ENCODE results near the gene PPP1CC.

Gene PPP1CC

DNA sequence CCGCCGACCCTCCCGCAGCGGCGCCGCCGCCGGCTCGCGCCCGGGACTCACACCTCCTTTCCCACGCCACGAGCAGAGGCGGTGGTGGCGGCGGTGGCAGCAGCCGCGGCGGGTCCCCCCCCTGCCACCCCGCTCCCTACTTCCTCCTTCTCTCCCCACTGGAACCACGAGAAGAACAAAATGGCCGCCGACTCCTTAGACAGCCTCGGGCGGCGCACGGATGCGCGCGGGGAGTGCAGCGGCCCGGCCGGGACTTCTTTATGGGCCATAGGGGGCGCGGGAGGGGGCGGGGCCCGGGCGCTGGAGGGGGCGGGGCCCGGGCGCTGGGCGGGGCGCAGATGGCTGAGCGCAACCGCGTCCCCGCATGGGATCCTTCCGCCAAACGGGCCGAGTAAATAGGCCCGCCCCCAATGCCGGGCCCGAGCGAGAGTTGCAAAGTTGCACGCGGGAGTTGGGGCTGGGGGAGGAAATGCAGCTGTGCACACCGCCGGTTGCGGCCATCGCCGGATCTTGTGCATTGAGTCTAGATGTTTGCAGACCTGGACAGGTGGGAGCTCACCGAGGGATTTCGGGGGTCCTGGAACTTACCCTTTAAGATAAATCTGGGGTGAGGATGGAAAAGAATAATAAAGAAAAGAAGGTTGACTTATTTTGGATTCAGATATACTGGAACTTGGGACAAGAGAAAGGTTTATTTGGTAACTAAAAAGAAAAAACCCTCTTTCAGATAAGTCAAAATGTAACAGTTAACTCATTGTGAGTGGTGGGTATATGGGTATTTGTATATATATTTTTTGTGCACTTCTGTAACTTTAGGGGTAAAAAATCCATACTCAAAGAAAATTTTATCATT lies at the start of gene PPP1CC:
Gene PPP1CC (minus strand): TSS at position 174 of the 853 bp plus-strand sequence. CDS start 184 bp downstream, outside the sequence.
- Histone ChIP-seq H3K4me3 (ENCODE audit: low read depth in 1 of 2, low read length in 2 of 2) (peak within 1 kb of the TSS; percentile 92 to 95), H3K27ac (ENCODE audit: low read depth, low read length) (peak within 1 kb of the TSS; percentile 76), H3K9me3 (ENCODE audit: control insufficient read depth in 1 of 2, low read length in 2 of 2) (no peaks in the 10 kb centered on the region), H3K4me1 (ENCODE audit: control insufficient read depth in 1 of 2, insufficient read depth in 2 of 2, low read length in 2 of 2) (peaks cover 39 to 46% of the 10 kb centered on the region in 2 donors), H3K27me3 (ENCODE audit: control insufficient read depth in 1 of 2, insufficient read depth in 2 of 2, low read length in 2 of 2) (no peaks in the 10 kb centered on the region), H3K36me3 (ENCODE audit: control insufficient read depth in 1 of 2, insufficient read depth in 2 of 2, low read length in 2 of 2) (no peaks in the 10 kb centered on the region), H3K9ac (ENCODE audit: low read depth in 1 of 2, low read length in 2 of 2) (peak within 1 kb of the TSS; percentile 73 to 74)

DNA sequence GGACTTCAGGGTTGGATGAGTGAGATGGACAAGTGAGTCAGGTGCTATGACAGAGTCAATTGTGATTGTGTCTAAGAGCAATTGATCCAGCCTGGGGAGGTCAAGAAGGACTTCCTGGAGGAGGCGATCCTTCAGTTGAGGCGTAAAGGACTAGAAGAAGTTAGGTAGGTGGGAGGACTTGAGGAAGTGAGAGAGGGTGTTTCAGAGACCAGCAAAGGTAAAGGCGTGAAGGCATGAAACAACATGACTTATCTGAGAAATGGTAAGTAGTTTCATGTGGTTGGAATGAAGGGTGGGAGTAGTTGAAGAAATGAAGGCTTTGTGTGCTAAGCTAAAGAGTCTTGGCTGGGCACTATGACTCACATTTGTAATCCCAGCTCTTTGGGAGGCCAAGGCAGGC lies 48.9 kb upstream of the PPP1CC start:
- Histone ChIP-seq H3K27me3 (ENCODE audit: control insufficient read depth in 1 of 2, insufficient read depth in 2 of 2, low read length in 2 of 2) (no peaks in the 10 kb centered on the region), H3K4me1 (ENCODE audit: control insufficient read depth in 1 of 2, insufficient read depth in 2 of 2, low read length in 2 of 2) (no peaks in the 10 kb centered on the region), H3K4me3 (ENCODE audit: low read depth in 1 of 2, low read length in 2 of 2) (no peak overlapping the region), H3K9me3 (ENCODE audit: control insufficient read depth in 1 of 2, low read length in 2 of 2) (no peaks in the 10 kb centered on the region), H3K27ac (ENCODE audit: low read depth, low read length) (no peak overlapping the region), H3K9ac (ENCODE audit: low read depth in 1 of 2, low read length in 2 of 2) (no peak overlapping the region), H3K36me3 (ENCODE audit: control insufficient read depth in 1 of 2, insufficient read depth in 2 of 2, low read length in 2 of 2) (no peaks in the 10 kb centered on the region)

GRCh38 chr12:110790301-110790700 lies 47.6 kb upstream of the PPP1CC start:
- Histone ChIP-seq H3K9me3 (ENCODE audit: control insufficient read depth in 1 of 2, low read length in 2 of 2) (no peaks in the 10 kb centered on the region), H3K27me3 (ENCODE audit: control insufficient read depth in 1 of 2, insufficient read depth in 2 of 2, low read length in 2 of 2) (no peaks in the 10 kb centered on the region), H3K27ac (ENCODE audit: low read depth, low read length) (no peak overlapping the region), H3K36me3 (ENCODE audit: control insufficient read depth in 1 of 2, insufficient read depth in 2 of 2, low read length in 2 of 2) (no peaks in the 10 kb centered on the region), H3K9ac (ENCODE audit: low read depth in 1 of 2, low read length in 2 of 2) (no peak overlapping the region), H3K4me1 (ENCODE audit: control insufficient read depth in 1 of 2, insufficient read depth in 2 of 2, low read length in 2 of 2) (no peaks in the 10 kb centered on the region), H3K4me3 (ENCODE audit: low read depth in 1 of 2, low read length in 2 of 2) (no peak overlapping the region)

GRCh38 chr12:110786012-110786411 lies 43.3 kb upstream of the PPP1CC start:
- Histone ChIP-seq H3K4me1 (ENCODE audit: control insufficient read depth in 1 of 2, insufficient read depth in 2 of 2, low read length in 2 of 2) (peaks cover 0 to 3% of the 10 kb centered on the region in 2 donors), H3K4me3 (ENCODE audit: low read depth in 1 of 2, low read length in 2 of 2) (no peak overlapping the region), H3K27ac (ENCODE audit: low read depth, low read length) (no peak overlapping the region), H3K36me3 (ENCODE audit: control insufficient read depth in 1 of 2, insufficient read depth in 2 of 2, low read length in 2 of 2) (no peaks in the 10 kb centered on the region), H3K9ac (ENCODE audit: low read depth in 1 of 2, low read length in 2 of 2) (no peak overlapping the region), H3K9me3 (ENCODE audit: control insufficient read depth in 1 of 2, low read length in 2 of 2) (no peaks in the 10 kb centered on the region), H3K27me3 (ENCODE audit: control insufficient read depth in 1 of 2, insufficient read depth in 2 of 2, low read length in 2 of 2) (no peaks in the 10 kb centered on the region)

GRCh38 chr12:110785240-110785639 lies 42.5 kb upstream of the PPP1CC start:
- Histone ChIP-seq H3K9me3 (ENCODE audit: control insufficient read depth in 1 of 2, low read length in 2 of 2) (no peaks in the 10 kb centered on the region), H3K36me3 (ENCODE audit: control insufficient read depth in 1 of 2, insufficient read depth in 2 of 2, low read length in 2 of 2) (no peaks in the 10 kb centered on the region), H3K9ac (ENCODE audit: low read depth in 1 of 2, low read length in 2 of 2) (no peak overlapping the region), H3K4me1 (ENCODE audit: control insufficient read depth in 1 of 2, insufficient read depth in 2 of 2, low read length in 2 of 2) (peaks cover 0 to 3% of the 10 kb centered on the region in 2 donors), H3K27ac (ENCODE audit: low read depth, low read length) (no peak overlapping the region), H3K4me3 (ENCODE audit: low read depth in 1 of 2, low read length in 2 of 2) (no peak overlapping the region), H3K27me3 (ENCODE audit: control insufficient read depth in 1 of 2, insufficient read depth in 2 of 2, low read length in 2 of 2) (no peaks in the 10 kb centered on the region)

GRCh38 chr12:110782922-110783321 lies 40.2 kb upstream of the PPP1CC start:
- Histone ChIP-seq H3K27me3 (ENCODE audit: control insufficient read depth in 1 of 2, insufficient read depth in 2 of 2, low read length in 2 of 2) (no peaks in the 10 kb centered on the region), H3K9me3 (ENCODE audit: control insufficient read depth in 1 of 2, low read length in 2 of 2) (no peaks in the 10 kb centered on the region), H3K9ac (ENCODE audit: low read depth in 1 of 2, low read length in 2 of 2) (no peak overlapping the region), H3K36me3 (ENCODE audit: control insufficient read depth in 1 of 2, insufficient read depth in 2 of 2, low read length in 2 of 2) (no peaks in the 10 kb centered on the region), H3K4me3 (ENCODE audit: low read depth in 1 of 2, low read length in 2 of 2) (no peak overlapping the region), H3K27ac (ENCODE audit: low read depth, low read length) (no peak overlapping the region), H3K4me1 (ENCODE audit: control insufficient read depth in 1 of 2, insufficient read depth in 2 of 2, low read length in 2 of 2) (peaks cover 0 to 3% of the 10 kb centered on the region in 2 donors)

- H3K36me3 ChIP-seq (ENCODE audit: control insufficient read depth in 1 of 2, insufficient read depth in 2 of 2, low read length in 2 of 2), result no peaks in the 10 kb centered on the region
- no peak overlapping the region for H3K9ac ChIP-seq (ENCODE audit: low read depth in 1 of 2, low read length in 2 of 2)
- H3K27me3 ChIP-seq (ENCODE audit: control insufficient read depth in 1 of 2, insufficient read depth in 2 of 2, low read length in 2 of 2), result no peaks in the 10 kb centered on the region
- H3K9me3 ChIP-seq (ENCODE audit: control insufficient read depth in 1 of 2, low read length in 2 of 2), result no peaks in the 10 kb centered on the region
- no peak overlapping the region for H3K27ac ChIP-seq (ENCODE audit: low read depth, low read length)
- H3K4me3 ChIP-seq (ENCODE audit: low read depth in 1 of 2, low read length in 2 of 2), result no peak overlapping the region
- H3K4me1 ChIP-seq (ENCODE audit: control insufficient read depth in 1 of 2, insufficient read depth in 2 of 2, low read length in 2 of 2), result peaks cover 0 to 3% of the 10 kb centered on the region in 2 donors
These were observed 39.4 kb upstream of the PPP1CC start for GRCh38 chr12:110782094-110782493.

DNA sequence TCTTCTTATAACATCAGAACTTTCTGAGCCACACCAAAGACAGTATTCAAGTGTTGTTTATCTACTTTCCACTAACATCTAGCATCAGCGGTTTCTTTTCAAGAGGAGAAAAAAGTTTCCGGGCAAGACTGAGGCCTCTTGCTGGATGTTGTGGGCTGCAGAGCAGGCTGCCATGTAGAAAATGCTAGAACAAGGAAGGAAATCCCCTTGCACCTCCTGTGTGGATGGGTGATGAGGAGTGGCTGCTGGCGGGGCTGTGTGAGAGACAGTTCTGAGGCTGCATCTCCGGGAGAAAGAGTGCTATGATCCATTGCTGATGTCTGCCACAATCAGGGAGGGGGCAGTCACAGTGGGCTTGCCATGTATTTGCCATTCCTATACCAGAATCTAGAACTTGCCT lies 37.8 kb upstream of the PPP1CC start:
- H3K4me3 ChIP-seq (ENCODE audit: low read depth in 1 of 2, low read length in 2 of 2), result no peak overlapping the region
- no peaks in the 10 kb centered on the region for H3K36me3 ChIP-seq (ENCODE audit: control insufficient read depth in 1 of 2, insufficient read depth in 2 of 2, low read length in 2 of 2)
- H3K27me3 ChIP-seq (ENCODE audit: control insufficient read depth in 1 of 2, insufficient read depth in 2 of 2, low read length in 2 of 2), result no peaks in the 10 kb centered on the region
- no peak overlapping the region for H3K9ac ChIP-seq (ENCODE audit: low read depth in 1 of 2, low read length in 2 of 2)
- no peak overlapping the region for H3K27ac ChIP-seq (ENCODE audit: low read depth, low read length)
- no peaks in the 10 kb centered on the region for H3K9me3 ChIP-seq (ENCODE audit: control insufficient read depth in 1 of 2, low read length in 2 of 2)
- peaks cover 0 to 8% of the 10 kb centered on the region in 2 donors for H3K4me1 ChIP-seq (ENCODE audit: control insufficient read depth in 1 of 2, insufficient read depth in 2 of 2, low read length in 2 of 2)

GRCh38 chr12:110778833-110779577 lies 36.3 kb upstream of the PPP1CC start:
- Histone ChIP-seq H3K9ac (ENCODE audit: low read depth in 1 of 2, low read length in 2 of 2) (no peak overlapping the region), H3K27me3 (ENCODE audit: control insufficient read depth in 1 of 2, insufficient read depth in 2 of 2, low read length in 2 of 2) (no peaks in the 10 kb centered on the region), H3K4me1 (ENCODE audit: control insufficient read depth in 1 of 2, insufficient read depth in 2 of 2, low read length in 2 of 2) (peaks cover 0 to 6% of the 10 kb centered on the region in 2 donors), H3K4me3 (ENCODE audit: low read depth in 1 of 2, low read length in 2 of 2) (no peak overlapping the region), H3K36me3 (ENCODE audit: control insufficient read depth in 1 of 2, insufficient read depth in 2 of 2, low read length in 2 of 2) (no peaks in the 10 kb centered on the region), H3K27ac (ENCODE audit: low read depth, low read length) (no peak overlapping the region), H3K9me3 (ENCODE audit: control insufficient read depth in 1 of 2, low read length in 2 of 2) (no peaks in the 10 kb centered on the region)

DNA sequence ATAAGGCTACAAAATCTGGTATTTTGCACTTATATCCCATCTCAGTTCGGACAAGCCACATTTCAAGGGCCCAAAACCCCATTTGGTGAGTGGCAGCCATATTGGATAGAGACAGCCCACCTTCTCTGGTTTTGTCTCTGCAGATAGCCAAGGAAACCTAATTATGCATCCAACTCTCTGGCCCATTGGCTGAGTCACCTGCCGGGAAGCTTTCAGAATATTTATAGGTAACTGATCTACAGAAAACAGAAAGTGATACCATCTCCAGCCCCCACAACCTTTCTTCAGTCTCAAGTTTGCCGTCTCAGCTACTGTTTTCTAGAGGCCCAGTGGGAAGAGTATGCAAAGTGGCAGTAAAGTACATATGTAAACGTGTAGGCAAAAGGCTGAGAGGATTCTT lies 33.7 kb upstream of the PPP1CC start:
- Histone ChIP-seq H3K27ac (ENCODE audit: low read depth, low read length) (no peak overlapping the region), H3K4me3 (ENCODE audit: low read depth in 1 of 2, low read length in 2 of 2) (no peak overlapping the region), H3K27me3 (ENCODE audit: control insufficient read depth in 1 of 2, insufficient read depth in 2 of 2, low read length in 2 of 2) (no peaks in the 10 kb centered on the region), H3K9me3 (ENCODE audit: control insufficient read depth in 1 of 2, low read length in 2 of 2) (no peaks in the 10 kb centered on the region), H3K4me1 (ENCODE audit: control insufficient read depth in 1 of 2, insufficient read depth in 2 of 2, low read length in 2 of 2) (peaks cover 0 to 5% of the 10 kb centered on the region in 2 donors), H3K36me3 (ENCODE audit: control insufficient read depth in 1 of 2, insufficient read depth in 2 of 2, low read length in 2 of 2) (no peaks in the 10 kb centered on the region), H3K9ac (ENCODE audit: low read depth in 1 of 2, low read length in 2 of 2) (no peak overlapping the region)
